IMR-90 (cell line): ENCODE data around the gene HPSE2. TPM values are rescaled to one million over a fixed set of nuclear protein-coding genes. Genes with fewer than 3 reads are reported as not detected.

Source experiments
- ATAC-seq: fragments of 200-7000 bp; cut with Tn5 transposase; 2 replicates; pipeline ENCODE4 v1.9.1; 2020; ENCODE audit warnings: low read depth, mild to moderate bottlenecking, moderate library complexity
- BruUV-seq: library from RNA; stranded (reverse); fragments of 400-500 nt; replicated peaks from 2 replicates; lab custom pipeline; 2021; lab: Mats Ljungman, UMichigan
- CTCF ChIA-PET: fragments of 300-600 bp; formaldehyde crosslinking; extraction: SDS; loops from one replicate; lab custom pipeline; 2021; ENCODE audit warnings: antibody characterized with exemption; lab: Yijun Ruan, JAX
- POLR2A ChIA-PET: fragments of 300-600 bp; sonication (Branson Sonifier 250); formaldehyde crosslinking; loops from one replicate; lab custom pipeline; 2022; ENCODE audit warnings: antibody characterized with exemption; ENCODE audit not compliant: unreplicated experiment; lab: Charles Lee
- DNase-seq: peaks from one replicate; pipeline ENCODE4 v3.0.0; 2013
- H2AFZ ChIP-seq: replicated peaks from 2 replicates; pipeline ENCODE3; 2013; ENCODE audit warnings: low read length, mild to moderate bottlenecking; ENCODE audit not compliant: poor library complexity
- H2AK5ac ChIP-seq: 2 replicates; pipeline ENCODE4 v1.6.1; 2013; ENCODE audit warnings: low read depth, low read length, inconsistent platforms
- H2AK9ac ChIP-seq: replicated peaks from 2 replicates; pipeline ENCODE3; 2013; ENCODE audit warnings: mild to moderate bottlenecking, low read depth, low read length, moderate library complexity; ENCODE audit not compliant: poor library complexity
- H2BK120ac ChIP-seq: 2 replicates; pipeline ENCODE4 v1.6.1; 2013; ENCODE audit warnings: low read depth, low read length, inconsistent platforms
- H2BK15ac ChIP-seq: 3 replicates; pipeline ENCODE4 v1.6.1; 2013; ENCODE audit warnings: low read depth, low read length, inconsistent platforms
- H2BK20ac ChIP-seq: 2 replicates; pipeline ENCODE4 v1.6.1; 2013; ENCODE audit warnings: low read depth, mild to moderate bottlenecking, inconsistent platforms, low read length, moderate library complexity
- H2BK5ac ChIP-seq: 2 replicates; pipeline ENCODE4 v1.6.1; 2013; ENCODE audit warnings: mild to moderate bottlenecking, low read depth, low read length, inconsistent platforms; ENCODE audit not compliant: poor library complexity, severe bottlenecking
- H3K14ac ChIP-seq: replicated peaks from 2 replicates; pipeline ENCODE4 v1.6.1; 2013; ENCODE audit warnings: low read depth, low read length, inconsistent platforms
- H3K18ac ChIP-seq: 2 replicates; pipeline ENCODE4 v1.6.1; 2013; ENCODE audit warnings: low read depth, low read length, control low read depth
- H3K23ac ChIP-seq: 2 replicates; pipeline ENCODE4 v1.6.1; 2013; ENCODE audit warnings: low read depth, low read length, inconsistent platforms
- H3K27ac ChIP-seq: 2 replicates; pipeline ENCODE4 v1.5.1; 2013; ENCODE audit warnings: mild to moderate bottlenecking, control low read depth, low read length; ENCODE audit not compliant: insufficient read depth
- H3K27me3 ChIP-seq: 2 replicates; pipeline ENCODE4 v1.6.1; 2013; ENCODE audit warnings: low read length; ENCODE audit not compliant: control insufficient read depth, insufficient read depth
- H3K36me3 ChIP-seq: 2 replicates; pipeline ENCODE4 v1.6.1; 2013; ENCODE audit warnings: low read length, mixed read lengths; ENCODE audit not compliant: control insufficient read depth, insufficient read depth
- H3K4ac ChIP-seq: 2 replicates; pipeline ENCODE4 v1.6.1; 2013; ENCODE audit warnings: low read depth, low read length, inconsistent platforms
- H3K4me1 ChIP-seq: 2 replicates; pipeline ENCODE4 v1.6.1; 2013; ENCODE audit warnings: low read length, mixed read lengths; ENCODE audit not compliant: control insufficient read depth, insufficient read depth
- H3K4me2 ChIP-seq: 2 replicates; pipeline ENCODE4 v1.6.1; 2013; ENCODE audit warnings: low read depth, mild to moderate bottlenecking, control low read depth, low read length, moderate library complexity
- H3K4me3 ChIP-seq: 2 replicates; pipeline ENCODE4 v1.5.1; 2013; ENCODE audit warnings: low read depth, mild to moderate bottlenecking, control low read depth, low read length, moderate library complexity; ENCODE audit not compliant: insufficient read depth
- H3K56ac ChIP-seq: 2 replicates; pipeline ENCODE4 v1.6.1; 2013; ENCODE audit warnings: low read length, inconsistent platforms; ENCODE audit not compliant: insufficient read depth; ENCODE audit errors: extremely low read depth
- H3K79me1 ChIP-seq, 2 experiments: 2 replicates each; pipeline ENCODE4 v1.6.1; 2013; ENCODE audit warnings: low read length in 2 of 2, inconsistent platforms in 1 of 2, low read depth in 1 of 2
- H3K9ac ChIP-seq: 2 replicates; pipeline ENCODE4 v1.6.1; 2013; ENCODE audit warnings: low read depth, low read length, control low read depth
- H3K9me1 ChIP-seq: 2 replicates; pipeline ENCODE4 v1.6.1; 2013; ENCODE audit warnings: low read length, inconsistent platforms; ENCODE audit not compliant: insufficient read depth
- H3K9me3 ChIP-seq: 2 replicates; pipeline ENCODE4 v1.6.1; 2013; ENCODE audit warnings: low read length; ENCODE audit not compliant: control insufficient read depth, insufficient read depth
- H4K20me1 ChIP-seq: 2 replicates; pipeline ENCODE4 v1.6.1; 2013; ENCODE audit warnings: low read length, inconsistent platforms; ENCODE audit not compliant: insufficient read depth
- H4K5ac ChIP-seq: 2 replicates; pipeline ENCODE4 v1.6.1; 2013; ENCODE audit warnings: mild to moderate bottlenecking, low read depth, low read length, control low read depth
- H4K8ac ChIP-seq, 2 experiments: 2 replicates each; pipeline ENCODE4 v1.6.1; 2013; ENCODE audit warnings: low read depth in 2 of 2, low read length in 2 of 2, control low read depth in 1 of 2, inconsistent platforms in 1 of 2
- H4K91ac ChIP-seq: 2 replicates; pipeline ENCODE4 v1.6.1; 2013; ENCODE audit warnings: low read depth, low read length, inconsistent platforms; ENCODE audit not compliant: insufficient read depth
- CHD1 ChIP-seq: IDR thresholded peaks from 2 replicates; pipeline ENCODE4 v1.6.1; 2012; ENCODE audit warnings: low read depth, low read length, improper control_type of control experiment
- MXI1 ChIP-seq: IDR thresholded peaks from 2 replicates; pipeline ENCODE4 v1.6.1; 2012; ENCODE audit warnings: low read depth, mild to moderate bottlenecking, low read length, moderate library complexity, borderline replicate concordance
- POLR2A ChIP-seq: IDR thresholded peaks from 2 replicates; pipeline ENCODE4 v1.6.1; 2012; ENCODE audit warnings: mild to moderate bottlenecking, low read depth, low read length
- RCOR1 ChIP-seq: IDR thresholded peaks from 2 replicates; pipeline ENCODE4 v1.6.1; 2012; ENCODE audit warnings: mild to moderate bottlenecking, low read length, improper control_type of control experiment; ENCODE audit not compliant: insufficient replicate concordance
- SMC3 ChIP-seq: fragments of 150-350 bp; IDR thresholded peaks from 2 replicates; pipeline ENCODE4 v1.6.1; 2016; ENCODE audit warnings: low read depth, mild to moderate bottlenecking, antibody characterized with exemption, low read length, moderate library complexity
- WGBS, 2 experiments: methylation state at CpG; one replicate each; pipeline versions ENCODE4 v1.1.5 to v1.1.7; 2013; ENCODE audit warnings: missing lambda C conversion rate in 2 of 2; ENCODE audit not compliant: insufficient read length in 1 of 2; ENCODE audit errors: extremely low coverage in 2 of 2; 5-methylcytosine and 5-hydroxymethylcytosine counted together
- dilution Hi-C: fragments of 300-500 bp; cut with HindIII; formaldehyde crosslinking; loops from one replicate; pipeline ENCODE4 v1.14.3; 2018; ENCODE audit warnings: low sequenced_read_pairs; ENCODE audit not compliant: unreplicated experiment
- in situ Hi-C: fragments of 300-500 bp; cut with MboI; formaldehyde crosslinking; loops from 3 replicates; pipeline ENCODE4 v1.14.3; 2019; ENCODE audit warnings: low sequenced_read_pairs, inconsistent platforms, mixed read lengths
- intact Hi-C: fragments of 100-400 bp; cut with micrococcal nuclease; formaldehyde crosslinking; loops from 2 replicates; pipeline ENCODE4 v1.10.0; 2022
- polyA plus RNA-seq, 3 experiments: library from polyadenylated mRNA; depleted of rRNA; stranded (reverse); fragments of >200 nt; gene quantifications; 2 replicates each; pipeline ENCODE4 v1.2.3, GENCODE V29; 2012; ENCODE audit warnings: low replicate concordance in 1 of 3
- total RNA-seq: library from RNA; depleted of rRNA; stranded (reverse); fragments of >200 nt; gene quantifications from 2 replicates; pipeline ENCODE4 v1.2.3, GENCODE V29; 2012
- TF ChIP-seq, protein P1 (sequence below): fragments of 150-350 bp; IDR thresholded peaks from 2 replicates; pipeline ENCODE4 v1.6.1; 2016; ENCODE audit warnings: low read depth, mild to moderate bottlenecking, low read length, moderate library complexity, borderline replicate concordance
- TF ChIP-seq, protein P2 (sequence below): conservative IDR thresholded peaks from 2 replicates; pipeline ENCODE4 v1.5.1; 2012; ENCODE audit warnings: mild to moderate bottlenecking, low read depth, low read length, improper control_type of control experiment

HPSE2 gene
- total and polyA plus RNA-seq, 2 of the 4 experiments (the other 2 are of a cell fraction) = not detected

DNA sequence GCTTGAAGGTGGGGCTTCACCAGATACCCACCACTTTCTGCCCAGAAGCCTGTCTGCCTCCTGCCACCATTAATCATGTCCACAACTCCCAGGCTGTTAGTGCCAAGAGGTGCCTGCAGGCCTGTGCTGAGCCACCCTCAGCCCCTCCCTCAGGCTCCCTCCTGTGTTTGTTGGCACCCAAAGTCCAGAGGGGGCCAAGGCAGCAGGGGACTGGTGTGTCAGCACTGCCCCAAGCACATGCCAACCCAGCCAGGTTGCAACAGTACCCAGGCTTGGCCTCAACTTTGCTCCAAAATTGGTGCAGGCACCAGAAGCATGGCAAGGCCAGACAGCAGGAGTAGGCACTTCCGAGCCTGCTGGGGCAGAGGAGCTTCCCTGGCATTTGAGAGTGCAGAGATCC lies 111.3 kb downstream of the HPSE2 start:
- no peak overlapping the region for H2AK5ac ChIP-seq
- no peak overlapping the region for H3K4me2 ChIP-seq
- no peak overlapping the region for H2BK15ac ChIP-seq
- H2AFZ ChIP-seq = no peak overlapping the region
- H4K20me1 ChIP-seq = no peaks in the 10 kb centered on the region
- H3K9me3 ChIP-seq = no peaks in the 10 kb centered on the region
- in situ Hi-C loops (no loop called here), dilution Hi-C loops (no loop called here), intact Hi-C loops (no loop called here)
- H4K5ac ChIP-seq = no peak overlapping the region
- H4K91ac ChIP-seq = no peak overlapping the region
- H3K27me3 ChIP-seq = no peaks in the 10 kb centered on the region
- H3K9ac ChIP-seq = no peak overlapping the region
- TF ChIP-seq CHD1 = no peak
- TF ChIP-seq, protein P1, sequence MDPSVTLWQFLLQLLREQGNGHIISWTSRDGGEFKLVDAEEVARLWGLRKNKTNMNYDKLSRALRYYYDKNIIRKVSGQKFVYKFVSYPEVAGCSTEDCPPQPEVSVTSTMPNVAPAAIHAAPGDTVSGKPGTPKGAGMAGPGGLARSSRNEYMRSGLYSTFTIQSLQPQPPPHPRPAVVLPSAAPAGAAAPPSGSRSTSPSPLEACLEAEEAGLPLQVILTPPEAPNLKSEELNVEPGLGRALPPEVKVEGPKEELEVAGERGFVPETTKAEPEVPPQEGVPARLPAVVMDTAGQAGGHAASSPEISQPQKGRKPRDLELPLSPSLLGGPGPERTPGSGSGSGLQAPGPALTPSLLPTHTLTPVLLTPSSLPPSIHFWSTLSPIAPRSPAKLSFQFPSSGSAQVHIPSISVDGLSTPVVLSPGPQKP = no peak
- no peak for TF ChIP-seq MXI1
- TF ChIP-seq SMC3 = no peak
- no peak for TF ChIP-seq RCOR1
- TF ChIP-seq, protein P2, sequence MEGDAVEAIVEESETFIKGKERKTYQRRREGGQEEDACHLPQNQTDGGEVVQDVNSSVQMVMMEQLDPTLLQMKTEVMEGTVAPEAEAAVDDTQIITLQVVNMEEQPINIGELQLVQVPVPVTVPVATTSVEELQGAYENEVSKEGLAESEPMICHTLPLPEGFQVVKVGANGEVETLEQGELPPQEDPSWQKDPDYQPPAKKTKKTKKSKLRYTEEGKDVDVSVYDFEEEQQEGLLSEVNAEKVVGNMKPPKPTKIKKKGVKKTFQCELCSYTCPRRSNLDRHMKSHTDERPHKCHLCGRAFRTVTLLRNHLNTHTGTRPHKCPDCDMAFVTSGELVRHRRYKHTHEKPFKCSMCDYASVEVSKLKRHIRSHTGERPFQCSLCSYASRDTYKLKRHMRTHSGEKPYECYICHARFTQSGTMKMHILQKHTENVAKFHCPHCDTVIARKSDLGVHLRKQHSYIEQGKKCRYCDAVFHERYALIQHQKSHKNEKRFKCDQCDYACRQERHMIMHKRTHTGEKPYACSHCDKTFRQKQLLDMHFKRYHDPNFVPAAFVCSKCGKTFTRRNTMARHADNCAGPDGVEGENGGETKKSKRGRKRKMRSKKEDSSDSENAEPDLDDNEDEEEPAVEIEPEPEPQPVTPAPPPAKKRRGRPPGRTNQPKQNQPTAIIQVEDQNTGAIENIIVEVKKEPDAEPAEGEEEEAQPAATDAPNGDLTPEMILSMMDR = no peak
- no peak for TF ChIP-seq POLR2A
- H3K14ac ChIP-seq = no peak overlapping the region
- POLR2A ChIA-PET = no interaction called here
- H3K4me3 ChIP-seq = no peak overlapping the region
- 40% methylated on average over 1 of the region's 1 CpG; no CpG with 5 or more reads in 1 of the 2 experiments for WGBS, 2 experiments
- H2BK5ac ChIP-seq = no peak overlapping the region
- no peak overlapping the region for H4K8ac ChIP-seq
- no peak overlapping the region for H2BK20ac ChIP-seq
- no peak overlapping the region for H2BK120ac ChIP-seq
- H2AK9ac ChIP-seq = no peak overlapping the region
- BruUV-seq = no TSS peak
- no peaks in the 10 kb centered on the region for H3K79me1 ChIP-seq
- CTCF ChIA-PET = no interaction called here
- H3K4me1 ChIP-seq = no peaks in the 10 kb centered on the region
- no peak overlapping the region for H3K18ac ChIP-seq
- H3K27ac ChIP-seq = no peak overlapping the region
- DNase-seq (no peak), ATAC-seq (no peak)
- no peak overlapping the region for H3K23ac ChIP-seq
- H3K4ac ChIP-seq = no peak overlapping the region
- no peaks in the 10 kb centered on the region for H3K36me3 ChIP-seq
- no peak overlapping the region for H3K56ac ChIP-seq
- H3K9me1 ChIP-seq = no peaks in the 10 kb centered on the region
